Panc1 (cell line): ENCODE results near the gene MGAT5. TPM values are rescaled to one million over a fixed set of nuclear protein-coding genes. Genes with fewer than 3 reads are reported as not detected.

ENCODE experiments used
- ATAC-seq: fragments of 200-7000 bp; cut with Tn5 transposase; 2 replicates; pipeline ENCODE4 v1.9.1; 2020; ENCODE audit warnings: mild to moderate bottlenecking, moderate library complexity
- BruUV-seq: library from RNA; stranded (reverse); fragments of 400-500 nt; replicated peaks from 2 replicates; lab custom pipeline; 2021; lab: Mats Ljungman, UMichigan
- CTCF ChIA-PET: fragments of 300-600 bp; sonication (Branson Sonifier 250); formaldehyde crosslinking; loops from one replicate; lab custom pipeline; 2022; ENCODE audit warnings: antibody characterized with exemption; lab: Charles Lee
- POLR2A ChIA-PET: fragments of 300-600 bp; sonication (Branson Sonifier 250); formaldehyde crosslinking; loops from one replicate; lab custom pipeline; 2022; ENCODE audit warnings: antibody characterized with exemption; lab: Charles Lee
- DNase-seq: peaks from one replicate; pipeline ENCODE4 v3.0.0-alpha.2; 2010; ENCODE audit warnings: low read depth, low spot score
- H3K27ac ChIP-seq: 2 replicates; pipeline ENCODE4 v1.5.1; 2011; ENCODE audit warnings: mild to moderate bottlenecking, low read length, inconsistent platforms
- H3K27me3 ChIP-seq: fragments of 200-500 bp; sonication (Bioruptor generic); 2 replicates; pipeline ENCODE4 v1.6.0; 2014; ENCODE audit warnings: low read length, inconsistent platforms; ENCODE audit not compliant: control insufficient read depth, insufficient read depth
- H3K36me3 ChIP-seq: fragments of 200-500 bp; sonication (Bioruptor generic); 2 replicates; pipeline ENCODE4 v1.5.1; 2014; ENCODE audit warnings: inconsistent platforms, mild to moderate bottlenecking, low read length, moderate library complexity; ENCODE audit not compliant: control insufficient read depth, insufficient read depth
- H3K4me1 ChIP-seq: 2 replicates; pipeline ENCODE4 v1.5.1; 2011; ENCODE audit warnings: inconsistent platforms, mild to moderate bottlenecking, low read length, moderate library complexity; ENCODE audit not compliant: control insufficient read depth, insufficient read depth
- H3K4me3 ChIP-seq, 2 experiments: 2 replicates each; pipeline ENCODE4 v1.5.1; 2011 to 2012; ENCODE audit warnings: low read depth in 2 of 2, low read length in 2 of 2, mild to moderate bottlenecking in 2 of 2, inconsistent platforms in 1 of 2, moderate library complexity in 1 of 2
- H3K9me3 ChIP-seq: fragments of 200-500 bp; sonication (Bioruptor generic); 2 replicates; pipeline ENCODE4 v1.5.1; 2014; ENCODE audit warnings: low read depth, mild to moderate bottlenecking, inconsistent platforms, low read length, moderate library complexity; ENCODE audit not compliant: control insufficient read depth, insufficient read depth
- POLR2AphosphoS5 ChIP-seq: IDR thresholded peaks from 2 replicates; pipeline ENCODE4 v1.6.1; 2012; ENCODE audit warnings: mild to moderate bottlenecking, low read depth, low read length, moderate library complexity
- SIN3A ChIP-seq: IDR thresholded peaks from 2 replicates; pipeline ENCODE4 v1.6.1; 2012; ENCODE audit warnings: low read depth, mild to moderate bottlenecking, low read length, moderate library complexity, borderline replicate concordance; ENCODE audit not compliant: insufficient read depth
- TCF7L2 ChIP-seq: IDR thresholded peaks from 2 replicates; pipeline ENCODE4 v1.6.1; 2011; ENCODE audit warnings: mild to moderate bottlenecking, low read depth, low read length, inconsistent platforms
- in situ Hi-C: cut with HindIII; loops from 2 replicates; pipeline ENCODE4 v1.10.0; 2016; ENCODE audit warnings: low sequenced_read_pairs, low pct_unique_long_range_greater_than_20kb
- intact Hi-C: fragments of 100-400 bp; cut with micrococcal nuclease; formaldehyde crosslinking; loops from one replicate; pipeline ENCODE4 v1.10.0; 2022; ENCODE audit not compliant: unreplicated experiment
- total RNA-seq: library from RNA; stranded (reverse); gene quantifications from one replicate; pipeline ENCODE4 v1.2.1, GENCODE V29; 2021; ENCODE audit not compliant: unreplicated experiment
- TF ChIP-seq, protein P1 (sequence below), 2 experiments: IDR thresholded peaks; 2 replicates each; pipeline ENCODE4 v1.6.1; 2011 to 2012; ENCODE audit warnings: low read depth in 2 of 2, control low read depth in 1 of 2, low read length in 1 of 2, mild to moderate bottlenecking in 1 of 2, moderate library complexity in 1 of 2; ENCODE audit not compliant: insufficient read depth in 1 of 2
- TF ChIP-seq, protein P2 (sequence below): fragments of 450-650 bp; IDR thresholded peaks from 2 replicates; pipeline ENCODE4 v1.5.1; 2017; ENCODE audit warnings: mild to moderate bottlenecking

The MGAT5 gene
- total RNA-seq, 1 experiment from 2014 or later, result 22.1 TPM

DNA sequence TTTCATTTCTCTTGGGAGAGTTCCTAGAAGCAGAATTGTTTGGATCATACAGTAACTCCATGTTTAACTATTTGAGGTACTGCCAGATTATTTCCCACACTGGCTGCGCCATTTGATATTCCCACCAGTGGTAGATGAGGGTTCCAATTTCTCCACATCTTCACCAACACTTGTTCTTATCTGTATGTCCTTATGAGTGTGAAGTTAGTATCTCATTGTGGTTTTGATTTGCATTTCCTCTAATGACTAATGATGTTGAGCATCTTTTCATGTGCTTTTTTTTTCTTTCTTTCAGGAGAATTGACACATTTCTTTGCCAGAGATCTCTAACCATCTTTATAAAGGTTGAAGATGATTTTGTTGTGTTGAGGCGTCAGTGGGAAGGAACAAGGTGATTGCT is 4.1 kb upstream of the MGAT5 start:
- H3K4me1 ChIP-seq, result no peaks in the 10 kb centered on the region
- TF ChIP-seq SIN3A (no peak), POLR2AphosphoS5 (no peak), TCF7L2 (no peak)
- TF ChIP-seq, protein P1, sequence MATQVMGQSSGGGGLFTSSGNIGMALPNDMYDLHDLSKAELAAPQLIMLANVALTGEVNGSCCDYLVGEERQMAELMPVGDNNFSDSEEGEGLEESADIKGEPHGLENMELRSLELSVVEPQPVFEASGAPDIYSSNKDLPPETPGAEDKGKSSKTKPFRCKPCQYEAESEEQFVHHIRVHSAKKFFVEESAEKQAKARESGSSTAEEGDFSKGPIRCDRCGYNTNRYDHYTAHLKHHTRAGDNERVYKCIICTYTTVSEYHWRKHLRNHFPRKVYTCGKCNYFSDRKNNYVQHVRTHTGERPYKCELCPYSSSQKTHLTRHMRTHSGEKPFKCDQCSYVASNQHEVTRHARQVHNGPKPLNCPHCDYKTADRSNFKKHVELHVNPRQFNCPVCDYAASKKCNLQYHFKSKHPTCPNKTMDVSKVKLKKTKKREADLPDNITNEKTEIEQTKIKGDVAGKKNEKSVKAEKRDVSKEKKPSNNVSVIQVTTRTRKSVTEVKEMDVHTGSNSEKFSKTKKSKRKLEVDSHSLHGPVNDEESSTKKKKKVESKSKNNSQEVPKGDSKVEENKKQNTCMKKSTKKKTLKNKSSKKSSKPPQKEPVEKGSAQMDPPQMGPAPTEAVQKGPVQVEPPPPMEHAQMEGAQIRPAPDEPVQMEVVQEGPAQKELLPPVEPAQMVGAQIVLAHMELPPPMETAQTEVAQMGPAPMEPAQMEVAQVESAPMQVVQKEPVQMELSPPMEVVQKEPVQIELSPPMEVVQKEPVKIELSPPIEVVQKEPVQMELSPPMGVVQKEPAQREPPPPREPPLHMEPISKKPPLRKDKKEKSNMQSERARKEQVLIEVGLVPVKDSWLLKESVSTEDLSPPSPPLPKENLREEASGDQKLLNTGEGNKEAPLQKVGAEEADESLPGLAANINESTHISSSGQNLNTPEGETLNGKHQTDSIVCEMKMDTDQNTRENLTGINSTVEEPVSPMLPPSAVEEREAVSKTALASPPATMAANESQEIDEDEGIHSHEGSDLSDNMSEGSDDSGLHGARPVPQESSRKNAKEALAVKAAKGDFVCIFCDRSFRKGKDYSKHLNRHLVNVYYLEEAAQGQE (IDR thresholded peaks at IDR 0.05; ENCODE audit: insufficient read depth in 1 of 2, low read depth in 2 of 2, low read length in 1 of 2), result no peak
- TF ChIP-seq, protein P2, sequence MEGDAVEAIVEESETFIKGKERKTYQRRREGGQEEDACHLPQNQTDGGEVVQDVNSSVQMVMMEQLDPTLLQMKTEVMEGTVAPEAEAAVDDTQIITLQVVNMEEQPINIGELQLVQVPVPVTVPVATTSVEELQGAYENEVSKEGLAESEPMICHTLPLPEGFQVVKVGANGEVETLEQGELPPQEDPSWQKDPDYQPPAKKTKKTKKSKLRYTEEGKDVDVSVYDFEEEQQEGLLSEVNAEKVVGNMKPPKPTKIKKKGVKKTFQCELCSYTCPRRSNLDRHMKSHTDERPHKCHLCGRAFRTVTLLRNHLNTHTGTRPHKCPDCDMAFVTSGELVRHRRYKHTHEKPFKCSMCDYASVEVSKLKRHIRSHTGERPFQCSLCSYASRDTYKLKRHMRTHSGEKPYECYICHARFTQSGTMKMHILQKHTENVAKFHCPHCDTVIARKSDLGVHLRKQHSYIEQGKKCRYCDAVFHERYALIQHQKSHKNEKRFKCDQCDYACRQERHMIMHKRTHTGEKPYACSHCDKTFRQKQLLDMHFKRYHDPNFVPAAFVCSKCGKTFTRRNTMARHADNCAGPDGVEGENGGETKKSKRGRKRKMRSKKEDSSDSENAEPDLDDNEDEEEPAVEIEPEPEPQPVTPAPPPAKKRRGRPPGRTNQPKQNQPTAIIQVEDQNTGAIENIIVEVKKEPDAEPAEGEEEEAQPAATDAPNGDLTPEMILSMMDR, result no peak
- no peak for DNase-seq
- ChIA-PET CTCF (no interaction called here), POLR2A (no interaction called here)
- H3K4me3 ChIP-seq, result no peak overlapping the region
- intact Hi-C loops, result no loop called here
- H3K27ac ChIP-seq, result no peak overlapping the region
- H3K9me3 ChIP-seq, result no peaks in the 10 kb centered on the region
- ATAC-seq, result no peak
- H3K27me3 ChIP-seq, result no peaks in the 10 kb centered on the region
- no TSS peak for BruUV-seq
- H3K36me3 ChIP-seq, result no peaks in the 10 kb centered on the region
- in situ Hi-C loops, result no loop called here

DNA sequence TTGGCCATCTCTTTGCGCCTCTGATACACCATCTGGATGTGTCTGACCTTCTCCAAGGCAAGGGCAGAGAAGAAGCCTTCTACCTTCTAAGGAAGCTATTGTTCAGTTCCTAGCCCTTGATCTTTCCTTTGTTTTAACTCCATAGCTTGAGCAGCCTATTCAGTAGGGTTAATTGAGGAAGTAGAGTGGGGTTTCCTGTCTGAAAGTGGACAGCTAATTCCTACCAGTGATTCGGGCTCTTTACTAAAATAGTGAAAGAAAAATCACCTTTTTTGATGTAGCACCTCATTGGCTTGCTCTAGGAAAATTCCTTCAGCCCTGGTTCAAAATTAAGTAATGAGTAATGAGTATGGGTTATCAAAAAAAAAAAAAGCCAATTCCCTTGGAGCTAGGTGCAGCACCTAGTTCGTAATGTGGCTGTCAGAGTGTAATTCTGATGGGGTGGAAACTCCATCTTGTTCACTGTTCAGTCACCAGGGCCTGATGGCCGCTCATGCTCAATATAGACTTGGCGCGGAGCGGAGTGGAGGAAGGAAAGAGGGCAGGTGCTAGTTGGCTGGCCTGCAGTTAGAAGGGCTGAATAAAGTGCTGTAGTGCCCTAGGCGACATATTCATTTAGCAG is 2.9 kb upstream of the MGAT5 start:
- TF ChIP-seq SIN3A (no peak), TCF7L2 (no peak), POLR2AphosphoS5 (no peak)
- TF ChIP-seq, protein P1 (IDR thresholded peaks at IDR 0.05; ENCODE audit: insufficient read depth in 1 of 2, low read depth in 2 of 2, low read length in 1 of 2), result no peak
- in situ Hi-C loops, result no loop called here
- ChIA-PET POLR2A (no interaction called here), CTCF (no interaction called here)
- Histone ChIP-seq H3K4me3 (no peak overlapping the region), H3K36me3 (no peaks in the 10 kb centered on the region), H3K9me3 (no peaks in the 10 kb centered on the region), H3K27me3 (no peaks in the 10 kb centered on the region), H3K27ac (no peak overlapping the region), H3K4me1 (no peaks in the 10 kb centered on the region)
- DNase-seq (no peak), ATAC-seq (no peak)
- BruUV-seq, result no TSS peak
- intact Hi-C loops, result no loop called here
